ENCODE data around the gene REG3G.

DNA sequence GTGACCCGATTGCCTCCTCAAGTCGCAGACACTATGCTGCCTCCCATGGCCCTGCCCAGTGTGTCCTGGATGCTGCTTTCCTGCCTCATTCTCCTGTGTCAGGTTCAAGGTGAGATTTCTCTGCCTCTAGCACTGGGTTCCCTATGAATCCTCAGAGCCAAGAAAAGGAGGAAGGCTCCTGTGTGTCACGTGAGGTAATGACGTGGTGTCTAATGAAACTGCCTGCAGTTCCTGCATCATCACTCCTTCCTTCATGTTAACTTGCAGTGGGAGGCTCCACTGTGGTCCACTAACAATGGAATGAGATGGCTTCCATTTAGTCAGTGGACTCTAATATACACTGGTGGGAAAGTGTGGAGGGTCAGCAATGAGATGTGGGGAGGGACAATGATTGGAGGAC, 559 bp downstream of the REG3G start:
- TF ChIP-seq, protein P1, sequence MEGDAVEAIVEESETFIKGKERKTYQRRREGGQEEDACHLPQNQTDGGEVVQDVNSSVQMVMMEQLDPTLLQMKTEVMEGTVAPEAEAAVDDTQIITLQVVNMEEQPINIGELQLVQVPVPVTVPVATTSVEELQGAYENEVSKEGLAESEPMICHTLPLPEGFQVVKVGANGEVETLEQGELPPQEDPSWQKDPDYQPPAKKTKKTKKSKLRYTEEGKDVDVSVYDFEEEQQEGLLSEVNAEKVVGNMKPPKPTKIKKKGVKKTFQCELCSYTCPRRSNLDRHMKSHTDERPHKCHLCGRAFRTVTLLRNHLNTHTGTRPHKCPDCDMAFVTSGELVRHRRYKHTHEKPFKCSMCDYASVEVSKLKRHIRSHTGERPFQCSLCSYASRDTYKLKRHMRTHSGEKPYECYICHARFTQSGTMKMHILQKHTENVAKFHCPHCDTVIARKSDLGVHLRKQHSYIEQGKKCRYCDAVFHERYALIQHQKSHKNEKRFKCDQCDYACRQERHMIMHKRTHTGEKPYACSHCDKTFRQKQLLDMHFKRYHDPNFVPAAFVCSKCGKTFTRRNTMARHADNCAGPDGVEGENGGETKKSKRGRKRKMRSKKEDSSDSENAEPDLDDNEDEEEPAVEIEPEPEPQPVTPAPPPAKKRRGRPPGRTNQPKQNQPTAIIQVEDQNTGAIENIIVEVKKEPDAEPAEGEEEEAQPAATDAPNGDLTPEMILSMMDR (IDR thresholded peaks at IDR 0.05): no peak
- TF ChIP-seq REST (IDR thresholded peaks at IDR 0.05; ENCODE audit: insufficient read depth in 1 of 2, low read depth in 2 of 2, low read length in 1 of 2) (no peak), POLR2AphosphoS5 (IDR thresholded peaks at IDR 0.05; ENCODE audit: low read depth, low read length) (no peak)

All from Panc1 (cell line).